PC-3 (cell line): ENCODE data around the gene APOA4. TPM values are rescaled to one million over a fixed set of nuclear protein-coding genes. Genes with fewer than 3 reads are reported as not detected.

Experiments
- ATAC-seq: fragments of 200-7000 bp; cut with Tn5 transposase; 2 replicates; pipeline ENCODE4 v1.9.1; 2020; ENCODE audit warnings: mild to moderate bottlenecking, moderate library complexity
- BruUV-seq: library from RNA; stranded (reverse); fragments of 400-500 nt; replicated peaks from 2 replicates; lab custom pipeline; 2021; lab: Mats Ljungman, UMichigan
- CTCF ChIA-PET: fragments of 300-600 bp; sonication (Branson Sonifier 250); formaldehyde crosslinking; loops from one replicate; lab custom pipeline; 2022; ENCODE audit warnings: antibody characterized with exemption; lab: Charles Lee
- POLR2A ChIA-PET: fragments of 300-600 bp; sonication (Branson Sonifier 250); formaldehyde crosslinking; loops from one replicate; lab custom pipeline; 2022; ENCODE audit warnings: antibody characterized with exemption; ENCODE audit not compliant: unreplicated experiment; lab: Charles Lee
- DNase-seq: peaks from one replicate; pipeline ENCODE4 v3.0.0-alpha.2; 2015
- H2AFZ ChIP-seq: fragments of 300-600 bp; sonication (generic); 2 replicates; pipeline ENCODE4 v1.6.0; 2016; ENCODE audit warnings: antibody characterized with exemption, low read length
- H3F3A ChIP-seq: fragments of 300-600 bp; sonication (generic); one replicate; pipeline ENCODE4 v1.6.0; 2017; ENCODE audit warnings: antibody characterized with exemption, low read length, control low read depth, mild to moderate bottlenecking; ENCODE audit not compliant: unreplicated experiment
- H3K27ac ChIP-seq: fragments of 300-600 bp; sonication (generic); 2 replicates; pipeline ENCODE4 v1.5.1; 2016; ENCODE audit warnings: mild to moderate bottlenecking, low read length
- H3K27me3 ChIP-seq: fragments of 300-600 bp; sonication (generic); 2 replicates; pipeline ENCODE4 v1.6.1; 2016; ENCODE audit warnings: low read length, mixed read lengths
- H3K36me3 ChIP-seq: fragments of 300-600 bp; sonication (generic); 2 replicates; pipeline ENCODE4 v1.6.1; 2016; ENCODE audit warnings: low read depth, mixed run types, low read length, mixed read lengths
- H3K4me1 ChIP-seq: fragments of 300-600 bp; sonication (generic); 2 replicates; pipeline ENCODE4 v1.5.1; 2016; ENCODE audit warnings: low read length; ENCODE audit not compliant: insufficient read depth
- H3K4me2 ChIP-seq: fragments of 300-600 bp; sonication (generic); 2 replicates; pipeline ENCODE4 v1.6.0; 2016; ENCODE audit warnings: low read length
- H3K4me3 ChIP-seq: fragments of 300-600 bp; sonication (generic); 2 replicates; pipeline ENCODE4 v1.5.1; 2016; ENCODE audit warnings: mild to moderate bottlenecking, low read length, mixed read lengths
- H3K79me2 ChIP-seq: fragments of 300-600 bp; sonication (generic); 2 replicates; pipeline ENCODE4 v1.6.1; 2017; ENCODE audit warnings: low read length, mixed read lengths
- H3K9ac ChIP-seq: fragments of 300-600 bp; sonication (generic); 2 replicates; pipeline ENCODE4 v1.6.0; 2016; ENCODE audit warnings: mild to moderate bottlenecking, low read length
- H3K9me2 ChIP-seq: fragments of 300-600 bp; sonication (generic); replicated peaks from 2 replicates; pipeline ENCODE4 v1.6.1; 2016; ENCODE audit warnings: mixed run types, low read length, mixed read lengths
- H3K9me3 ChIP-seq: fragments of 300-600 bp; sonication (generic); 2 replicates; pipeline ENCODE4 v1.6.1; 2016; ENCODE audit warnings: low read length, mixed read lengths
- H4K20me1 ChIP-seq: fragments of 300-600 bp; sonication (generic); 2 replicates; pipeline ENCODE4 v1.6.1; 2016; ENCODE audit warnings: low read length, mixed read lengths
- EZH2 ChIP-seq: fragments of 300-600 bp; sonication (generic); IDR thresholded peaks from one replicate; pipeline ENCODE4 v1.6.1; 2017; ENCODE audit warnings: antibody characterized with exemption, mild to moderate bottlenecking, low read length; ENCODE audit not compliant: unreplicated experiment
- EZH2phosphoT487 ChIP-seq: fragments of 300-600 bp; sonication (generic); IDR thresholded peaks from 2 replicates; pipeline ENCODE4 v1.6.1; 2018; ENCODE audit warnings: mild to moderate bottlenecking, antibody characterized with exemption, low read length, borderline replicate concordance
- intact Hi-C: fragments of 100-400 bp; cut with micrococcal nuclease; formaldehyde crosslinking; loops from 2 replicates; pipeline ENCODE4 v1.9.0; 2023
- total RNA-seq: library from RNA; depleted of rRNA; stranded (reverse); fragments of >200 nt; gene quantifications from 2 replicates; pipeline ENCODE4 v1.2.3, GENCODE V29; 2014
- TF ChIP-seq, protein P1 (sequence below): fragments of 300-600 bp; sonication (generic); conservative IDR thresholded peaks from 2 replicates; pipeline ENCODE4 v1.5.1; 2017; ENCODE audit warnings: antibody characterized with exemption, low read depth, mild to moderate bottlenecking, low read length

APOA4 gene
- total RNA-seq, 1 experiment from 2014 or later, result not detected

DNA sequence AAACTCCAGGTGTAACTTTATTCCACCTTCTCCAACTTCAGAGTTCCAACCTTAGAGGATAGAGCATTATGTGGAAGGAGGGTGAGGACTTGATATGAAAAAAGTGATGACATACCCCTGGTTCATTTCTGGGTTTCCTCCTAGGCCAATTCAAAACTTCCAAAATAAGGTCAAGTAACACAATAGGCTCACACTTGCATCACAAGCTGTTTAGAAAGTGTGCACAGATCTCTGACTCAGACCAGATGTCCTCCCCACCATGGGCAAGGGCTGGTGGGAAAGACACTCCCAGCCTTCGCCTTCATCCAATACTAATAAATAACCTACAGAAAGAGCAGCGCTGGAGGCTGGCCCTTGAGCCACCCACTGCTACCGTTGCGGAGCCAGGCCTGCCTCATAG lies 44.5 kb downstream of the APOA4 start:
- intact Hi-C loops, result no loop called here
- Histone ChIP-seq H3K4me3 (no peak overlapping the region), H2AFZ (no peak overlapping the region), H3K4me1 (peaks cover 21% of the 10 kb centered on the region), H3K36me3 (peaks cover 67% of the 10 kb centered on the region), H3K27me3 (no peaks in the 10 kb centered on the region), H3K27ac (no peak overlapping the region), H4K20me1 (no peaks in the 10 kb centered on the region), H3K79me2 (peaks cover 6% of the 10 kb centered on the region), H3K9me3 (no peaks in the 10 kb centered on the region), H3K9me2 (no peaks in the 10 kb centered on the region), H3K4me2 (no peak overlapping the region), H3K9ac (no peak overlapping the region), H3F3A (peaks cover 6% of the 10 kb centered on the region)
- BruUV-seq, result no TSS peak
- POLR2A ChIA-PET, result no interaction called here
- DNase-seq, result no peak
- no peak for TF ChIP-seq EZH2
- TF ChIP-seq, protein P1, sequence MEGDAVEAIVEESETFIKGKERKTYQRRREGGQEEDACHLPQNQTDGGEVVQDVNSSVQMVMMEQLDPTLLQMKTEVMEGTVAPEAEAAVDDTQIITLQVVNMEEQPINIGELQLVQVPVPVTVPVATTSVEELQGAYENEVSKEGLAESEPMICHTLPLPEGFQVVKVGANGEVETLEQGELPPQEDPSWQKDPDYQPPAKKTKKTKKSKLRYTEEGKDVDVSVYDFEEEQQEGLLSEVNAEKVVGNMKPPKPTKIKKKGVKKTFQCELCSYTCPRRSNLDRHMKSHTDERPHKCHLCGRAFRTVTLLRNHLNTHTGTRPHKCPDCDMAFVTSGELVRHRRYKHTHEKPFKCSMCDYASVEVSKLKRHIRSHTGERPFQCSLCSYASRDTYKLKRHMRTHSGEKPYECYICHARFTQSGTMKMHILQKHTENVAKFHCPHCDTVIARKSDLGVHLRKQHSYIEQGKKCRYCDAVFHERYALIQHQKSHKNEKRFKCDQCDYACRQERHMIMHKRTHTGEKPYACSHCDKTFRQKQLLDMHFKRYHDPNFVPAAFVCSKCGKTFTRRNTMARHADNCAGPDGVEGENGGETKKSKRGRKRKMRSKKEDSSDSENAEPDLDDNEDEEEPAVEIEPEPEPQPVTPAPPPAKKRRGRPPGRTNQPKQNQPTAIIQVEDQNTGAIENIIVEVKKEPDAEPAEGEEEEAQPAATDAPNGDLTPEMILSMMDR, result no peak
- no peak for TF ChIP-seq EZH2phosphoT487
- CTCF ChIA-PET, result no interaction called here
- ATAC-seq, result no peak

GRCh38 chr11:116777056-116777455 lies 46.0 kb downstream of the APOA4 start:
- Histone ChIP-seq H3K9me2 (no peaks in the 10 kb centered on the region), H3K79me2 (peaks cover 8% of the 10 kb centered on the region), H3K27ac (no peak overlapping the region), H3K9ac (no peak overlapping the region), H3K27me3 (no peaks in the 10 kb centered on the region), H2AFZ (no peak overlapping the region), H3F3A (peaks cover 6% of the 10 kb centered on the region), H3K4me3 (no peak overlapping the region), H3K36me3 (peaks cover 54% of the 10 kb centered on the region), H4K20me1 (no peaks in the 10 kb centered on the region), H3K4me2 (no peak overlapping the region), H3K9me3 (no peaks in the 10 kb centered on the region), H3K4me1 (peaks cover 12% of the 10 kb centered on the region)
- no peak for DNase-seq
- TF ChIP-seq EZH2phosphoT487, result no peak
- no peak for TF ChIP-seq EZH2
- TF ChIP-seq, protein P1, result no peak
- BruUV-seq, result no TSS peak
- intact Hi-C loops, result no loop called here
- ChIA-PET POLR2A (no interaction called here), CTCF (no interaction called here)
- no peak for ATAC-seq

DNA sequence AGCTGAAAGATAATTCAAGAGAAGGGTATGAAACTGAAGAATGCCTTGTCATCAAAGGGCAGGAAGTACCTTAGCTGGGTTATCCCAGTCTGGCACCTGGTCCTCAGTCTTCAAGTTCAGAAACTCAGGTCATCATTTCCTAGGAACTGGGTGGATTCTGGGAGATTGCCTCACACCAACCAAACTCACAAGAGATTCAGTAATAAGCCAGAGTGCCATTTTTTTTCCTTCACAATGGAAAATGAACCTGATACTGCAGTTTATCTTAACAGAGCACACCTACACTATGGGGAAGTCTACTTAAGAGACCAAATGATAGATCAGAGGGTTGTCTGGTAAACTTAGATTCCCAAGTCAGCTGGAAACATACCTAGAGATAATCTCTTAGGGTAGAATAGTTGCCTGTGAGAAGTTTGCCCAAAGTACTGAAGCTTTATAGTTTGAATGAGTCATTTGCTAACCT lies 46.6 kb downstream of the APOA4 start:
- Histone ChIP-seq H3F3A (peaks cover 6% of the 10 kb centered on the region), H3K79me2 (peaks cover 12% of the 10 kb centered on the region), H3K9me3 (no peaks in the 10 kb centered on the region), H3K36me3 (peaks cover 51% of the 10 kb centered on the region), H3K9ac (no peak overlapping the region), H4K20me1 (no peaks in the 10 kb centered on the region), H2AFZ (no peak overlapping the region), H3K9me2 (no peaks in the 10 kb centered on the region), H3K27ac (no peak overlapping the region), H3K4me1 (peaks cover 16% of the 10 kb centered on the region), H3K4me3 (no peak overlapping the region), H3K27me3 (no peaks in the 10 kb centered on the region), H3K4me2 (no peak overlapping the region)
- ATAC-seq (no peak), DNase-seq (no peak)
- TF ChIP-seq, protein P1, result no peak
- TF ChIP-seq EZH2phosphoT487 (no peak), EZH2 (no peak)
- ChIA-PET CTCF (no interaction called here), POLR2A (no interaction called here)
- BruUV-seq, result no TSS peak
- intact Hi-C loops, result no loop called here
